AG04449 (cell line): Measurements from ENCODE around the gene SLC6A11.

Source experiments
- CTCF ChIA-PET: fragments of 350-600 bp; formaldehyde crosslinking; extraction: SDS; loops from one replicate; lab custom pipeline; 2021; ENCODE audit warnings: antibody characterized with exemption; lab: Yijun Ruan, JAX
- POLR2A ChIA-PET: fragments of 400-600, 350-600 bp; formaldehyde crosslinking; extraction: SDS; loops from one replicate; lab custom pipeline; 2020; ENCODE audit warnings: antibody characterized with exemption, inconsistent platforms; lab: Yijun Ruan, JAX
- DNase-seq: peaks from one replicate; pipeline ENCODE4 v3.0.0-alpha.2; 2010; ENCODE audit warnings: low read depth, low spot score
- H3K4me3 ChIP-seq: 2 replicates; pipeline ENCODE4 v1.5.1; 2011; ENCODE audit warnings: low read depth, mild to moderate bottlenecking, control low read depth, low read length
- TF ChIP-seq, protein P1 (sequence below): IDR thresholded peaks from one replicate; pipeline ENCODE4 v1.5.1; 2011; ENCODE audit warnings: mild to moderate bottlenecking, moderate library complexity, low read length, control low read depth, inconsistent platforms; ENCODE audit not compliant: insufficient read depth; ENCODE audit errors: missing control alignments

Gene SLC6A11

DNA sequence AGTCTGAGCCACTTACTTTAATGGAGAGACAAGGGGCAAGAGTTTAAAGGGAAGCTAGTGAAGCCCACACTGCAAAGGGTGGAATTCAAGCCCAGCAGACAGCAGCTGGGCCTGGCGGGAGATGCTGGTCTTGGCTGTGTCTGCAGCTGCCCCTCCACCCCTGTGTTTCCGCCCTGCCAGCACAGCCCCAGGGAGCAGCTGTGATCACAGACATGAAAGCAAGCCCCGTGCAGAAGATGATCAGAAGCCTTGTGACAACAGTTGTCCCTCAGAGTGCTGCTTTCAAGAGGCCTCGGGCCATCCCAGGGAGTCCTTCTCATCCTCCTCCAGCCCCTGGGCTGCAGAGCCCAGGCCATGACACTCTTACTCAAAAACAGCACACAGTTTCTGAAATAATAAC lies 152.4 kb downstream of the SLC6A11 start:
- POLR2A ChIA-PET, result no interaction called here
- no peak for DNase-seq
- no peak overlapping the region for H3K4me3 ChIP-seq
- CTCF ChIA-PET, result interaction anchor here (0.9 kb wide), 1 partner anchor 23 kb away, joined by 3 read pairs; no protein-coding TSS in a partner anchor
- TF ChIP-seq, protein P1, sequence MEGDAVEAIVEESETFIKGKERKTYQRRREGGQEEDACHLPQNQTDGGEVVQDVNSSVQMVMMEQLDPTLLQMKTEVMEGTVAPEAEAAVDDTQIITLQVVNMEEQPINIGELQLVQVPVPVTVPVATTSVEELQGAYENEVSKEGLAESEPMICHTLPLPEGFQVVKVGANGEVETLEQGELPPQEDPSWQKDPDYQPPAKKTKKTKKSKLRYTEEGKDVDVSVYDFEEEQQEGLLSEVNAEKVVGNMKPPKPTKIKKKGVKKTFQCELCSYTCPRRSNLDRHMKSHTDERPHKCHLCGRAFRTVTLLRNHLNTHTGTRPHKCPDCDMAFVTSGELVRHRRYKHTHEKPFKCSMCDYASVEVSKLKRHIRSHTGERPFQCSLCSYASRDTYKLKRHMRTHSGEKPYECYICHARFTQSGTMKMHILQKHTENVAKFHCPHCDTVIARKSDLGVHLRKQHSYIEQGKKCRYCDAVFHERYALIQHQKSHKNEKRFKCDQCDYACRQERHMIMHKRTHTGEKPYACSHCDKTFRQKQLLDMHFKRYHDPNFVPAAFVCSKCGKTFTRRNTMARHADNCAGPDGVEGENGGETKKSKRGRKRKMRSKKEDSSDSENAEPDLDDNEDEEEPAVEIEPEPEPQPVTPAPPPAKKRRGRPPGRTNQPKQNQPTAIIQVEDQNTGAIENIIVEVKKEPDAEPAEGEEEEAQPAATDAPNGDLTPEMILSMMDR, result no peak

DNA sequence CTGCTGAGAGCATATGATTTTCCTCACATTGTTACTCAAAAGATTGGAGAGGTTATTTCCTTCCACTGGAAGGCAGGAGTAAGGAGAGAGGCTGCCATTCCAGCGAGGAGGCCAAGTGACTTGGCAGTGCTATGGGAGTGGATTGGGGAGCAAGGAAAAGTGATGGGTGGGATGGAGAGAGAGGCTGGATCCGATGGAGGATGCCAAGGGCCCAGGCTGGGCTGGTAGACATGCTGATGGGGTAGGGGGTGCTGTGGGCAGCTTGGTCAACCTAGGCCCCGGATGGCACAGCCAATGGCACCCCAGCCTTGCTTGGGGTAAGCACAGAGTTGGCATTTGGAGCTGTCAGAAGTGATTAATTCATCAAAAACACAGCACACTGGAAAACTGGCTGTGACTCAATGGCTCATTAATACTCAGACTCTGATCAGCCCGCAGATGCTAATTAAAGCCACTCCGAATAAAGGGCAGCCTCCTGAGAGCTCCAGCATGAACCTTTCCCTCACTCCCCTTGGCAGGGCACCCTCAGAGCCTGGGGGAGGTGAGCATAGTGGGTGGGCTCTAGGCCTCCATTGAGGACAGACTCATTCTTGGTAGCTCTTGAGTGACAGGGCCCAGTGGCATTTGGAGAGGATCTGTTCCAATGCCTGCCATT lies 154.4 kb downstream of the SLC6A11 start:
- POLR2A ChIA-PET, result no interaction called here
- no peak overlapping the region for H3K4me3 ChIP-seq
- CTCF ChIA-PET, result interaction anchor here (1.2 to 2.3 kb wide), 3 partner anchors 12 to 90 kb away, joined by 3 to 10 read pairs (median 3); no protein-coding TSS in a partner anchor
- no peak for DNase-seq
- TF ChIP-seq, protein P1, result no peak

DNA sequence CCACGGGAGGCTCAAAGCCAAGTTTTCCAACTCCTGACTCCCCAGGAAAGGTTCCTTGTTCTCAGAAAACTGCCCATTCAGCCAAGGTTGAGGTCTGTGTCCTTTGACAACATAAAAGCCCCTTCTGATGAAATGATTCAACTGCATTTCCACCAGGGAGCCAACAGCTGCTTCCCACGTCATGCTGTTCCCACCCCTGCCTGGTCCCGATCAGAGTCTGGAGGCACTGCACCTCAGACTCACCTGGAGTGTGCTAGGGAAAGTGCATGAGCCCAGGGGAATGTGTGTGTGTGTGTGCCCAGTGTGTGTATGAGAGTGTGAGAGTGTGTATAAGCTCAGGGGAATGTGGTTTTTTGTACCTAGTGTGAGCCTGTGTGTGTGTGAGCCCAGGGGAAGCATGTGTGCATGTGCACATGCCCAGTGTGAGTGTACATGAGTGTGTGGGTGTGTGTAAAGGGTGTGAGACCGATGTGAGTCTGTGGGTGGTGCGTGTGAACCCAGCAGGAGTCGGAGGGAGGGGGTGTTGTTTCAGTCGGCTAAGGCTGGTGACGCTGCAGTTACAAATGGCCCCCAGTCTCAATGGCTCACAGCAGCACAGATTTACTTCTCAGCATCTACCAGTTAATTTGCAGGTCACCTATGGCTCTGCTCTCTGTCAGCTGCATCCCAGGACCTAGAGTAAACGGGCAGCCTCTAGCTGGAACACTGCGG lies 156.2 kb downstream of the SLC6A11 start:
- TF ChIP-seq, protein P1, result no peak
- DNase-seq, result no peak
- ChIA-PET CTCF (no interaction called here), POLR2A (no interaction called here)
- H3K4me3 ChIP-seq, result no peak overlapping the region

DNA sequence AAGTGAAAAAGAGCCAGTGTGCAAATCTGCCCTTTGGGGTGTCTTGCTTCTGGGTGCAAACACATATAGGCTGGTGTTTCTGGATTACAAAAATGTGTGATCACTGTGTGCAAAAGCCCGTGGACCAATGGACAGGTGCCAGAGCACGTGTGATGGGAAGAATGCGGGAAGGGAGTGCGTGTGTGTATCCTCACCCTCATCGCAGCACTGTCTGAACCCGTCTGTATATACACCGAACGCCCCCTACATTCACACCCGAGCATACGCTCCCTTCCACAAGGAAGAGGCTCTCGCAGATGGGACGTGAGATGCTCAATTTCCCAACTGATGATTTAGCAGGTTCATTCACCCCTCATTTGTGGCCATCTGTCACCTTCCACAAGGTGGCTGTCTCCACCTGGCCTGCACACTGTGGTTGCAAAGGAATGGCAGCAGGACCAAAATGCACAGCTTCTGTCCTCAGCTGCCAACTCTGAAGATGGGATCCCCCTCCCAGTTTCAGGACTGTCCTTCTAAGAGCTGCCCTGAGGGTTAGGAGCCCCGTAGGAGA lies 157.1 kb downstream of the SLC6A11 start:
- POLR2A ChIA-PET, result no interaction called here
- H3K4me3 ChIP-seq, result no peak overlapping the region
- CTCF ChIA-PET, result interaction anchor here (1.3 to 2.2 kb wide), 2 partner anchors 10 to 26 kb away, joined by 3 to 5 read pairs; no protein-coding TSS in a partner anchor
- TF ChIP-seq, protein P1, result no peak
- DNase-seq, result no peak

DNA sequence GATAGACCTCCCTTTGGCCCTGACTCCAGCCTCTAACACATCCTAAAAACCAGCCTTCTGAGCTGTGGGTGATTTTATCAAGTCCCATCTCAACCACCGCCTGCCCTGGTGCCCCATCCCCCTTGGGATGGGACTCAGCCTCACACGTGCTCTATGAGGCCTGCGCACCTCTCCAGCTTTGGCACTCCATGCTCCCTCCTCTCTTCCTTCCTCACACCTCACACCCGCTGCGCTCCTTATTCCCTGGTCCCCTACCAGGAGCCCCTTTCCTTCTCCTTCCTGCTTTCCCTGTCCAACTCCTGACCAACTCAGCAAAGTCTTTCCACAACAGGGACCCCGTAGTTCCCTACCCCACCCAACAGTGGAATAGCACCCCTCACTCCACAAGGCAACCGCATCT lies 158.1 kb downstream of the SLC6A11 start:
- ChIA-PET CTCF (interaction anchor here (1.3 to 2.2 kb wide), 5 partner anchors 9 to 86 kb away, joined by 3 to 5 read pairs (median 3); no protein-coding TSS in a partner anchor), POLR2A (no interaction called here)
- no peak for DNase-seq
- no peak overlapping the region for H3K4me3 ChIP-seq
- TF ChIP-seq, protein P1, result no peak

DNA sequence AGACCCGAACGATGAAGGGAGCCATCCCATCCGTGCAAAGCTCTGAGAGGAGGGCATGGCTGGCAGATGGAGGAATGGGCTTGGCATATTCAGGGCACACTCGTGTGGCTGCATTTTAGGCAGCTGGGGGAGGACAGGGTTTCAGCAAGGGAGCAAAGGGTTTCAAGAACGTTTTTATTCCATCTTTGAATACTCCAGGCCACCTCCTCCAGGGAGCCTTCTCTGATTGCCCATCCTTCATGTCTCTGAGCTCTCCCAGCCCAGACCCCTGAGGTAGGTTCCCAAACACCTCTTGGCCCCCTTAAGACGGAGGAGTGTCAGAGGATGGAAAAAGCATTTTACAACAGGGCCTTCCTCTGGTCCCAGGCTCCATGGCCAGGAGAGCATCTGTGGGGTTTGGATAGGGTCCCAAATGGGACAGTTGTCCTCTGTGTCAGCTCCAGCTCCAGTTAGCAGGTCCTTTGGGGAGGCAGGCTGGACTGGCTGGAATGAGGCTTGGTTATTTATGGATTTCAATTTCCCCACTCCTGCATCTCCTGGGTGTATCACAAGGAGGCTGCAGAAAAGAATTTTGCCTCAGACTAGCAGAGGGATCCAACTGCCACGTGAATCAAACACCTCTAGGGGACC lies 158.8 kb downstream of the SLC6A11 start:
- DNase-seq, result no peak
- POLR2A ChIA-PET, result no interaction called here
- TF ChIP-seq, protein P1, result no peak
- CTCF ChIA-PET, result interaction anchor here (1.4 to 2.2 kb wide), 4 partner anchors 8 to 85 kb away, joined by 3 to 5 read pairs (median 4); no protein-coding TSS in a partner anchor
- no peak overlapping the region for H3K4me3 ChIP-seq
